Tibial nerve (tissue), 4 donors: ENCODE data around the gene AGBL1.

ENCODE experiments used
- CTCF ChIP-seq, 5 experiments: fragments of 200-600 bp in 3 of 5; fragments of 450-650 bp in 2 of 5; sonication (generic) in 3 of 5; IDR thresholded peaks; one replicate each; pipeline ENCODE4 v1.5.1; 2016 to 2019; ENCODE audit warnings: antibody characterized with exemption in 5 of 5, mild to moderate bottlenecking in 3 of 5, moderate library complexity in 2 of 5
- EP300 ChIP-seq, 2 donors: sonication (generic); formaldehyde crosslinking; IDR thresholded peaks; one replicate each; pipeline ENCODE4 v1.6.1; 2017; ENCODE audit warnings: antibody characterized with exemption in 2 of 2, mild to moderate bottlenecking in 1 of 2
- POLR2A ChIP-seq, 2 donors: fragments of 450-650 bp; IDR thresholded peaks; one replicate each; pipeline ENCODE4 v1.6.1; 2017; ENCODE audit warnings: antibody characterized with exemption in 2 of 2, mild to moderate bottlenecking in 2 of 2, moderate library complexity in 2 of 2

- TF ChIP-seq EP300 (IDR thresholded peaks at IDR 0.05) (no peak), POLR2A (IDR thresholded peaks at IDR 0.05) (no peak), CTCF (IDR thresholded peaks at IDR 0.05) (no peak)
Measured at GRCh38 chr15:86042226-86042625, 37.4 kb upstream of the AGBL1 start.
